AG04449 (cell line): Measurements from ENCODE around the gene LPGAT1.

Experiments
- CTCF ChIA-PET: fragments of 350-600 bp; formaldehyde crosslinking; extraction: SDS; loops from one replicate; lab custom pipeline; 2021; ENCODE audit warnings: antibody characterized with exemption; lab: Yijun Ruan, JAX
- POLR2A ChIA-PET: fragments of 400-600, 350-600 bp; formaldehyde crosslinking; extraction: SDS; loops from one replicate; lab custom pipeline; 2020; ENCODE audit warnings: antibody characterized with exemption, inconsistent platforms; lab: Yijun Ruan, JAX
- DNase-seq: peaks from one replicate; pipeline ENCODE4 v3.0.0-alpha.2; 2010; ENCODE audit warnings: low read depth, low spot score
- H3K4me3 ChIP-seq: 2 replicates; pipeline ENCODE4 v1.5.1; 2011; ENCODE audit warnings: low read depth, mild to moderate bottlenecking, control low read depth, low read length
- CTCF ChIP-seq: IDR thresholded peaks from one replicate; pipeline ENCODE4 v1.5.1; 2011; ENCODE audit warnings: mild to moderate bottlenecking, moderate library complexity, low read length, control low read depth, inconsistent platforms; ENCODE audit not compliant: insufficient read depth; ENCODE audit errors: missing control alignments

Gene LPGAT1

GRCh38 chr1:211713231-211713630, 117.3 kb downstream of the LPGAT1 start:
- POLR2A ChIA-PET, result no interaction called here
- TF ChIP-seq CTCF, result no peak
- no peak for DNase-seq
- no peak overlapping the region for H3K4me3 ChIP-seq
- CTCF ChIA-PET, result interaction anchor here (0.7 to 1.6 kb wide), 3 partner anchors 12 to 34 kb away, joined by 3 read pairs; no protein-coding TSS in a partner anchor

GRCh38 chr1:211711315-211711705, 119.3 kb downstream of the LPGAT1 start:
- ChIA-PET CTCF (interaction anchor here (5.8 kb wide), 1 partner anchor 13 kb away, joined by 46 read pairs; no protein-coding TSS in a partner anchor), POLR2A (no interaction called here)
- DNase-seq, result no peak

GRCh38 chr1:211710566-211711314, 119.8 kb downstream of the LPGAT1 start:
- ChIA-PET CTCF (interaction anchor here (5.8 kb wide), 1 partner anchor 12 kb away, joined by 46 read pairs; no protein-coding TSS in a partner anchor), POLR2A (no interaction called here)
- no peak for DNase-seq
- TF ChIP-seq CTCF, result no peak
- no peak overlapping the region for H3K4me3 ChIP-seq

More at GRCh38 chr1:211711315-211711705, 119.3 kb downstream of the LPGAT1 start:
- no peak for TF ChIP-seq CTCF
- no peak overlapping the region for H3K4me3 ChIP-seq

DNA sequence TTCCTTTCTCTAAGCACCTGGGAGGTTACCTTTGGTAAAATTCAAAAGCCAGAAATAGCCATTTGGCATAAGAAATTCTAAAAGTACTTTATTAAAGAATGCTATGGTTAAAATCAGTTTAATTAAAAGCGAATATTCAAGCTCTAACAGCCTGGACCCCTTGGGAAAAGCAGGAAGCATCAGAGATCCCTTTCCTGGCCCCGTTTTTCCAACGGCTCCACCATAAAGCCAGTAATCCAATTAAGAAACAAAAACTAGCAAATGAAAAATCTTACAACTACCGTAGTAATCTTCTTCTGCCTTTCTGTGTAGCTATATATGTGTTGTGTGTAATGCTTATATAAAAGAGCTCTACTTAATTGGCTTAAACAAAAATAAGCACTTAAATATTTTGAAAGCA, 121.6 kb downstream of the LPGAT1 start:
- no peak overlapping the region for H3K4me3 ChIP-seq
- no peak for DNase-seq
- ChIA-PET CTCF (interaction anchor here (0.8 to 5.8 kb wide), 6 partner anchors 11 to 362 kb away, joined by 3 to 46 read pairs (median 4); partner anchors contain the start of genes DTL and INTS7), POLR2A (no interaction called here)
- no peak for TF ChIP-seq CTCF

DNA sequence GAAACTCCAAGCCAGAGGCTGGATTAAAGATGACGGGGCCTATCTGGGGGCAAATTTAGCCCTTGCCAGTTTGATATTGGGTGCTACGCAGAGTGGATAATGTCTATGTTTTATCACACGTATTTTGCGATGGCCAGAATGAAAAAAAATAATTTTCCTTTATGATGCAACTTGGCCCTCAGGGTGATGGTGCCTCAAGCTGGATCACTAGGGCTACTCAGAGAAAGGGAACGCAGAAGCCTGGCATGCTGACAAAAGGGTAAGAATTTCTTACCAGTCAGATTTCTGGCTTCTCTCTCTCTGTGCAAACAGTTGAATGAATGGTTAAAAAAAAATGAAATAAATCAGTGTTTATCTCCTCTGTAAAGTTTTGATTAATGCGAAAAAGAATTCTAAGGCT, 122.6 kb downstream of the LPGAT1 start:
- ChIA-PET CTCF (interaction anchor here (0.9 to 5.8 kb wide), 3 partner anchors 10 to 28 kb away, joined by 3 to 46 read pairs (median 3); no protein-coding TSS in a partner anchor), POLR2A (no interaction called here)
- no peak for DNase-seq
- H3K4me3 ChIP-seq, result no peak overlapping the region
- TF ChIP-seq CTCF, result no peak

DNA sequence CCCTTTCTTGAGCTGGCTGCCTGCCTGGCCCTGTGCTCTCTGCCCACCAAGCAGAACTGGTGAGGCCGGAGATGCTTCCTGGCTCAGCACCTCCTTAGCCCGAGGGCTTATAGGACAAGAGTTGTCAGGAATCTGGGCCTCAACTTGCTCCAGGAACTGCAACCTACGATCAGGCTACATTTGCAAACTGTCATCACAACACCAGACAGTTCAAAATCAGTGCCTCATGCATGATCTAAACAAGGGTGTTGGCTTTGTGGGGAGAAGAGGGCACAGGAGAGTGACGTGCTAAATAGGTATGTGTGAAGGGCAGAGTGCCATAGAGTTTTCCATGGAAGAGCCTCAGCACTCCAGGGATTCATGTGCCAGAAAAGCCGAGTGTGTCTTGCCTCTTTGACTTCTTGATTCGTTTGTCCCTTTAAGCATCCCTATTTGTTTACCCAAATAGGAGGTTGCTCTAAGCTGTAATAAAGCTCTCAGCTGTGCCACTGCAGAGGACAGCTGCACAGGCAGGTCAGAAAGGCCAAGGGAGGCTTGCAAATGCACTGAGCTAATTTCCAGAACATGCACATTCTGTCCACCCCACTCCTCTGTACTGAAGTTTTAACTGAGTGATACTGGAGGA, 125.0 kb downstream of the LPGAT1 start:
- CTCF ChIA-PET, result interaction anchor here (0.6 to 1.5 kb wide), 4 partner anchors 8 to 287 kb away, joined by 3 to 6 read pairs (median 4); no protein-coding TSS in a partner anchor
- no peak overlapping the region for H3K4me3 ChIP-seq
- POLR2A ChIA-PET, result no interaction called here
- no peak for TF ChIP-seq CTCF
- no peak for DNase-seq
